Nephron progenitor cell (in vitro differentiated cells): Measurements from ENCODE around the gene BPIFB1.

Experiments used
- DNase-seq: peaks from one replicate; pipeline ENCODE4 v3.0.0; 2021
- H3K27ac Mint-ChIP-seq: 2 replicates; pipeline ENCODE4 v1.8.0; 2021; ENCODE audit warnings: mild to moderate bottlenecking, moderate library complexity, mixed read lengths
- H3K27me3 Mint-ChIP-seq: 2 replicates; pipeline ENCODE4 v1.8.0; 2021; ENCODE audit warnings: mild to moderate bottlenecking, low read depth, mixed read lengths; ENCODE audit not compliant: poor library complexity
- H3K36me3 Mint-ChIP-seq: 2 replicates; pipeline ENCODE4 v1.8.0; 2021; ENCODE audit warnings: low read depth, mixed read lengths
- H3K4me1 Mint-ChIP-seq: 2 replicates; pipeline ENCODE4 v1.8.0; 2021; ENCODE audit warnings: mixed read lengths
- H3K4me3 Mint-ChIP-seq: 2 replicates; pipeline ENCODE4 v1.8.0; 2021; ENCODE audit warnings: mild to moderate bottlenecking, moderate library complexity, mixed read lengths
- H3K9me3 Mint-ChIP-seq: 2 replicates; pipeline ENCODE4 v1.8.0; 2021; ENCODE audit warnings: mild to moderate bottlenecking, moderate library complexity, mixed read lengths
- CTCF ChIP-seq: fragments of 200-600 bp; sonication (generic); IDR thresholded peaks from 2 replicates; pipeline ENCODE4 v1.5.0; 2021; ENCODE audit warnings: antibody characterized with exemption

BPIFB1 gene

GRCh38 chr20:33309631-33310030, 26.6 kb downstream of the BPIFB1 start:
- no peak for TF ChIP-seq CTCF
- Mint-ChIP-seq H3K27ac (no peak overlapping the region), H3K4me3 (no peak overlapping the region), H3K27me3 (peaks cover 2% of the 10 kb centered on the region), H3K9me3 (no peaks in the 10 kb centered on the region), H3K4me1 (peaks cover 10% of the 10 kb centered on the region), H3K36me3 (no peaks in the 10 kb centered on the region)
- DNase-seq: no peak

GRCh38 chr20:33310327-33310899, 27.4 kb downstream of the BPIFB1 start:
- peaks cover 5% of the 10 kb centered on the region for H3K27me3 Mint-ChIP-seq
- TF ChIP-seq CTCF: no peak
- no peaks in the 10 kb centered on the region for H3K9me3 Mint-ChIP-seq
- no peak for DNase-seq
- H3K36me3 Mint-ChIP-seq: no peaks in the 10 kb centered on the region
- H3K4me1 Mint-ChIP-seq: peaks cover 10% of the 10 kb centered on the region
- H3K4me3 Mint-ChIP-seq: no peak overlapping the region
- no peak overlapping the region for H3K27ac Mint-ChIP-seq

- peaks cover 10% of the 10 kb centered on the region for H3K27me3 Mint-ChIP-seq
- no peak overlapping the region for H3K4me3 Mint-ChIP-seq
- DNase-seq: no peak
- peaks cover 10% of the 10 kb centered on the region for H3K4me1 Mint-ChIP-seq
- H3K36me3 Mint-ChIP-seq: no peaks in the 10 kb centered on the region
- TF ChIP-seq CTCF: no peak
- H3K27ac Mint-ChIP-seq: no peak overlapping the region
- no peaks in the 10 kb centered on the region for H3K9me3 Mint-ChIP-seq
Measured at GRCh38 chr20:33311011-33311410, 28.0 kb downstream of the BPIFB1 start.

GRCh38 chr20:33311996-33312395, 29.0 kb downstream of the BPIFB1 start:
- Mint-ChIP-seq H3K4me1 (peaks cover 10% of the 10 kb centered on the region), H3K4me3 (no peak overlapping the region), H3K27ac (peak overlapping the region; percentile 90), H3K9me3 (no peaks in the 10 kb centered on the region), H3K27me3 (peaks cover 15% of the 10 kb centered on the region), H3K36me3 (no peaks in the 10 kb centered on the region)
- DNase-seq: no peak
- TF ChIP-seq CTCF: no peak

- DNase-seq: no peak
Measured at GRCh38 chr20:33312583-33312982, 29.6 kb downstream of the BPIFB1 start.

More at GRCh38 chr20:33312583-33312982, 29.6 kb downstream of the BPIFB1 start:
- Mint-ChIP-seq H3K4me3 (no peak overlapping the region), H3K9me3 (no peaks in the 10 kb centered on the region), H3K4me1 (peaks cover 10% of the 10 kb centered on the region), H3K27ac (no peak overlapping the region), H3K27me3 (peaks cover 15% of the 10 kb centered on the region), H3K36me3 (no peaks in the 10 kb centered on the region)
- TF ChIP-seq CTCF: no peak
